ENCODE results near the gene TFF3. TPM values are rescaled to one million over a fixed set of nuclear protein-coding genes. Genes with fewer than 3 reads are reported as not detected.

Gene TFF3
- total and polyA plus RNA-seq, 7 donors: 14.3 to 7,065 (median 45.1) TPM

GRCh38 chr21:42357307-42357706 lies 42.1 kb upstream of the TFF3 start:
- TF ChIP-seq POLR2AphosphoS5 (IDR thresholded peaks at IDR 0.05) (no peak), CTCF (IDR thresholded peaks at IDR 0.05) (no peak), EP300 (IDR thresholded peaks at IDR 0.05) (no peak), POLR2A (IDR thresholded peaks at IDR 0.05) (no peak)
- DNase-seq: no peak
- intact Hi-C loops (cut with DNase I): no loop called here
- Histone ChIP-seq H3K27me3 (peaks cover 0 to 15% (median 15%) of the 10 kb centered on the region in 3 donors), H3K36me3 (no peaks in the 10 kb centered on the region), H3K9me3 (peaks cover 0 to 13% (median 3%) of the 10 kb centered on the region in 4 donors), H3K4me1 (no peaks in the 10 kb centered on the region), H3K27ac (no peak overlapping the region), H3K4me3 (no peak overlapping the region)
- WGBS, 2 donors: 38 to 61% methylated on average over 3 of the region's 3 CpGs

DNA sequence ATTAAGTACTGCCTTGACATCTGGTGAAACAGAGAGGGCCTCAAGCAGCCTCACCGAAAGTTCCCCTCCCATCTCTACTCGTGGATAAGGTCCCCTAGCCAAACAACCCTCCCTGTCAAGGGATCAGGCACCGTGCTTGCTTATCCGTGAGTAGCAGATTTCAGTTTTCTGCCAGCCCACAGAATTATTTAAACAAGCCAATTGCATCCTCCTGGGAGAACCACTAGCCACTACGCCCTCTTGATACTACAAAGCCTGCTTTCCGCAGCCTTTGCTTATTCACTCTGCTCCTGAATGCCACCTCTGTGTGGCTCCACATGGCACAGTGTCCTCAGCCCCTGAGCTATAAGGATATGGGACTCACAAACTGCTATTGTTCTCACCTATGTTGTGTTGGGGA lies 41.4 kb upstream of the TFF3 start:
- Histone ChIP-seq H3K27ac (no peak overlapping the region), H3K4me1 (no peaks in the 10 kb centered on the region), H3K36me3 (no peaks in the 10 kb centered on the region), H3K27me3 (peaks cover 0 to 15% (median 15%) of the 10 kb centered on the region in 3 donors), H3K4me3 (no peak overlapping the region), H3K9me3 (peaks cover 0 to 13% (median 3%) of the 10 kb centered on the region in 4 donors)
- no peak for TF ChIP-seq EP300 (IDR thresholded peaks at IDR 0.05)
- no peak for TF ChIP-seq POLR2A (IDR thresholded peaks at IDR 0.05)
- no peak for TF ChIP-seq CTCF (IDR thresholded peaks at IDR 0.05)
- no peak for TF ChIP-seq POLR2AphosphoS5 (IDR thresholded peaks at IDR 0.05)
- intact Hi-C loops (cut with DNase I): no loop called here
- no peak for DNase-seq
- 59 to 78% methylated on average over 6 of the region's 6 CpGs for WGBS, 2 donors

DNA sequence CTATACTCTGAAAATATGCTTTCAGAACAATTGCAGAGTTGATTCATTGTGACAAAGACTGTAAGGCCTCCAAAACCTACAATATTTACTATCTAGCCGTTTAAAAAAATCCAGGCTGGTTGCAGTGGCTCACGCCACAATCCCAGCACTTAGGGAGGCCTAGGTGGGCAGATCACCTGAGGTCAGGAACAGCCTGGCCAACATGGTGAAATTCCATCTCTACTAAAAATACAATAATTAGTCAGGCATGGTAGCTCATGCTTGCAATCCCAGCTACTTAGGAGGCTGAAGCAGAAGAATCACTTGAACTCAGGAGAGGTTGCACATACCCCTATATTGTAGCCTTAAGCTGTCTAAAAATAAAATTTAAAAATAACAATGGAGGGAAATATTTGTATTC lies 40.8 kb upstream of the TFF3 start:
- no peak overlapping the region for H3K4me3 ChIP-seq
- no peaks in the 10 kb centered on the region for H3K4me1 ChIP-seq
- intact Hi-C loops (cut with DNase I): no loop called here
- peaks cover 0 to 13% (median 3%) of the 10 kb centered on the region in 4 donors for H3K9me3 ChIP-seq
- no peak for TF ChIP-seq EP300 (IDR thresholded peaks at IDR 0.05)
- no peak for TF ChIP-seq CTCF (IDR thresholded peaks at IDR 0.05)
- no peak for TF ChIP-seq POLR2A (IDR thresholded peaks at IDR 0.05)
- no peak for TF ChIP-seq POLR2AphosphoS5 (IDR thresholded peaks at IDR 0.05)
- 96 to 97% methylated on average over 2 of the region's 2 CpGs for WGBS, 2 donors
- DNase-seq: no peak
- peaks cover 0 to 15% (median 11%) of the 10 kb centered on the region in 3 donors for H3K27me3 ChIP-seq
- H3K36me3 ChIP-seq: no peaks in the 10 kb centered on the region
- H3K27ac ChIP-seq: no peak overlapping the region

DNA sequence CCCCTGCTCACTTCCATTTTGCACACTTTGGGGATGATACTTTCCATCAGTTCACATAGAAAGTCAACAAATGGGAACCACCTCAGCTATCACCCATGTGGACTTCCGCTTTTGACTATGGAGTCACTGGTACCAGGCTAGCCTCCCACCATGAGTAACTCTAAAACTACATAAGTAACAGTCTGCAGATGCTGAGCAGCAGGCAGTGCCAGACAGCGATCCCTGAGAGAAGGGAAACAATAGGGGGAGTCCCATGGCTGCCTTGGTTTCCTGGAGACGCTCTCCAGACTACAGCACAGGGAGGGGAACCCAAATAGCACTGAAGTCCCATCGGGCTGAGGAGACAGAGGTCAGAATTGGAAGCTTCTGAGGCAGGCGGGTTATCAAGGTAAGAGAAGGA lies 38.4 kb upstream of the TFF3 start:
- peaks cover 0 to 6% (median 0%) of the 10 kb centered on the region in 4 donors for H3K9me3 ChIP-seq
- H3K27me3 ChIP-seq: peaks cover 0 to 10% (median 0%) of the 10 kb centered on the region in 3 donors
- DNase-seq: no peak
- no peaks in the 10 kb centered on the region for H3K36me3 ChIP-seq
- H3K4me3 ChIP-seq: no peak overlapping the region
- WGBS, 2 donors: 85 to 89% methylated on average over 5 of the region's 5 CpGs
- no peak overlapping the region for H3K27ac ChIP-seq
- TF ChIP-seq POLR2AphosphoS5 (IDR thresholded peaks at IDR 0.05): no peak
- no peak for TF ChIP-seq POLR2A (IDR thresholded peaks at IDR 0.05)
- TF ChIP-seq EP300 (IDR thresholded peaks at IDR 0.05): no peak
- TF ChIP-seq CTCF (IDR thresholded peaks at IDR 0.05): no peak
- intact Hi-C loops (cut with DNase I): no loop called here
- H3K4me1 ChIP-seq: no peaks in the 10 kb centered on the region
